BE2C (cell line): ENCODE data around the gene SMC1A.

Experiments used
- DNase-seq: peaks from one replicate; pipeline ENCODE4 v3.0.0-alpha.2; 2020
- H3K27me3 ChIP-seq: fragments of 250-450 bp; sonication (Bioruptor Pico); 2 replicates; pipeline ENCODE4 v1.5.1; 2020; ENCODE audit warnings: mild to moderate bottlenecking
- H3K36me3 ChIP-seq: fragments of 250-450 bp; sonication (Bioruptor Pico); 2 replicates; pipeline ENCODE4 v1.5.1; 2020; ENCODE audit warnings: mild to moderate bottlenecking
- H3K4me1 ChIP-seq: fragments of 250-450 bp; sonication (Bioruptor Pico); 2 replicates; pipeline ENCODE4 v1.5.1; 2020
- H3K4me3 ChIP-seq: 2 replicates; pipeline ENCODE4 v1.5.1; 2011; ENCODE audit warnings: low read depth, low read length
- H3K9me3 ChIP-seq: fragments of 250-450 bp; sonication (Bioruptor Pico); 2 replicates; pipeline ENCODE4 v1.5.1; 2020
- CTCF ChIP-seq: IDR thresholded peaks from 2 replicates; pipeline ENCODE4 v1.5.1; 2012; ENCODE audit warnings: mild to moderate bottlenecking, low read depth, low read length

Gene SMC1A

GRCh38 chrX:53440101-53440500 lies 17.6 kb upstream of the SMC1A start:
- no peak for TF ChIP-seq CTCF
- no peaks in the 10 kb centered on the region for H3K9me3 ChIP-seq
- H3K36me3 ChIP-seq = no peaks in the 10 kb centered on the region
- no peak for DNase-seq
- no peaks in the 10 kb centered on the region for H3K27me3 ChIP-seq
- no peak overlapping the region for H3K4me3 ChIP-seq
- no peaks in the 10 kb centered on the region for H3K4me1 ChIP-seq

- Histone ChIP-seq H3K4me3 (no peak overlapping the region), H3K36me3 (no peaks in the 10 kb centered on the region), H3K9me3 (no peaks in the 10 kb centered on the region), H3K4me1 (no peaks in the 10 kb centered on the region), H3K27me3 (no peaks in the 10 kb centered on the region)
- DNase-seq = no peak
- no peak for TF ChIP-seq CTCF
Measured at GRCh38 chrX:53438832-53439230, 16.4 kb upstream of the SMC1A start.

GRCh38 chrX:53438174-53438831 lies 15.8 kb upstream of the SMC1A start:
- H3K4me1 ChIP-seq = no peaks in the 10 kb centered on the region
- H3K9me3 ChIP-seq = no peaks in the 10 kb centered on the region
- H3K27me3 ChIP-seq = no peaks in the 10 kb centered on the region
- H3K4me3 ChIP-seq = no peak overlapping the region
- no peaks in the 10 kb centered on the region for H3K36me3 ChIP-seq
- no peak for DNase-seq
- TF ChIP-seq CTCF = no peak

- no peaks in the 10 kb centered on the region for H3K9me3 ChIP-seq
- no peak for TF ChIP-seq CTCF
- H3K4me1 ChIP-seq = no peaks in the 10 kb centered on the region
- H3K4me3 ChIP-seq = no peak overlapping the region
- H3K27me3 ChIP-seq = no peaks in the 10 kb centered on the region
- no peak for DNase-seq
- no peaks in the 10 kb centered on the region; the same call in none of the 2 replicates for H3K36me3 ChIP-seq
Measured at GRCh38 chrX:53437206-53437605, 14.8 kb upstream of the SMC1A start.

- peak; percentile 83 for TF ChIP-seq CTCF
- no peaks in the 10 kb centered on the region for H3K4me1 ChIP-seq
- no peak overlapping the region for H3K4me3 ChIP-seq
- DNase-seq = peak; percentile 68
- peaks cover 5% of the 10 kb centered on the region for H3K36me3 ChIP-seq
- no peaks in the 10 kb centered on the region for H3K9me3 ChIP-seq
- H3K27me3 ChIP-seq = no peaks in the 10 kb centered on the region
Measured at GRCh38 chrX:53435997-53436396, 13.5 kb upstream of the SMC1A start.
